HEK293 (cell line): ENCODE results near the gene NRN1L.

Experiments used
- CTCF ChIA-PET: fragments of 350-600 bp; formaldehyde crosslinking; extraction: SDS; loops from one replicate; lab custom pipeline; 2021; ENCODE audit warnings: antibody characterized with exemption; lab: Yijun Ruan, JAX
- POLR2A ChIA-PET: fragments of 300-600 bp; formaldehyde crosslinking; extraction: SDS; loops from one replicate; lab custom pipeline; 2020; ENCODE audit warnings: antibody characterized with exemption, inconsistent platforms; lab: Yijun Ruan, JAX
- H3K27ac ChIP-seq: fragments of 200-500 bp; sonication (Bioruptor generic); 2 replicates; pipeline ENCODE4 v1.5.1; 2014; ENCODE audit warnings: low read depth, low read length, control low read depth, inconsistent platforms; ENCODE audit errors: extremely low read depth
- H3K36me3 ChIP-seq, 2 experiments: fragments of 200-500 bp in 1 of 2; sonication (Bioruptor generic) in 1 of 2; 1 replicate in 1 of 2; 2 replicates in 1 of 2; pipeline ENCODE4 v1.5.1; 2014 to 2017; ENCODE audit warnings: inconsistent platforms in 2 of 2, low read length in 2 of 2; ENCODE audit not compliant: control insufficient read depth in 2 of 2, insufficient read depth in 1 of 2
- H3K4me1 ChIP-seq: fragments of 200-500 bp; sonication (Bioruptor generic); 2 replicates; pipeline ENCODE4 v1.5.1; 2014; ENCODE audit warnings: mild to moderate bottlenecking, low read length, inconsistent platforms; ENCODE audit not compliant: control insufficient read depth, insufficient read depth
- H3K4me3 ChIP-seq: 2 replicates; pipeline ENCODE4 v1.5.1; 2011; ENCODE audit warnings: low read depth, mild to moderate bottlenecking, control low read depth, low read length, moderate library complexity
- H3K9me3 ChIP-seq: fragments of 200-500 bp; sonication (Bioruptor generic); 2 replicates; pipeline ENCODE4 v1.5.1; 2014; ENCODE audit warnings: low read depth, low read length, inconsistent platforms; ENCODE audit not compliant: control insufficient read depth, insufficient read depth
- EGR2 ChIP-seq: fragments of 450-650 bp; formaldehyde crosslinking; IDR thresholded peaks from 2 replicates; pipeline ENCODE4 v1.5.1; 2016; ENCODE audit warnings: low read depth, missing biosample characterization, missing genetic modification characterization
- KLF1 ChIP-seq: fragments of 450-650 bp; formaldehyde crosslinking; IDR thresholded peaks from 2 replicates; pipeline ENCODE4 v1.5.1; 2016; ENCODE audit warnings: missing biosample characterization, missing genetic modification characterization
- RBAK ChIP-seq: fragments of 450-650 bp; formaldehyde crosslinking; IDR thresholded peaks from 2 replicates; pipeline ENCODE4 v1.5.1; 2016; ENCODE audit warnings: missing biosample characterization, missing genetic modification characterization
- SETDB1 ChIP-seq: IDR thresholded peaks from one replicate; pipeline ENCODE4 v1.6.1; 2017; ENCODE audit warnings: mild to moderate bottlenecking, low read length, moderate library complexity, mixed read lengths; ENCODE audit not compliant: insufficient read length
- SP3 ChIP-seq: fragments of 450-650 bp; formaldehyde crosslinking; IDR thresholded peaks from 2 replicates; pipeline ENCODE4 v1.5.1; 2016; ENCODE audit warnings: missing biosample characterization, missing genetic modification characterization
- ZBTB8A ChIP-seq: fragments of 450-650 bp; formaldehyde crosslinking; IDR thresholded peaks from 2 replicates; pipeline ENCODE4 v1.5.1; 2016; ENCODE audit warnings: missing biosample characterization, missing genetic modification characterization
- ZFHX2 ChIP-seq: fragments of 450-650 bp; formaldehyde crosslinking; conservative IDR thresholded peaks from 2 replicates; pipeline ENCODE4 v1.5.1; 2016; ENCODE audit warnings: missing biosample characterization, missing genetic modification characterization
- ZNF157 ChIP-seq: fragments of 450-650 bp; formaldehyde crosslinking; IDR thresholded peaks from 2 replicates; pipeline ENCODE4 v1.5.1; 2016; ENCODE audit warnings: missing biosample characterization, missing genetic modification characterization
- ZNF280C ChIP-seq: fragments of 450-650 bp; formaldehyde crosslinking; IDR thresholded peaks from 2 replicates; pipeline ENCODE4 v1.5.1; 2016; ENCODE audit warnings: missing biosample characterization, missing genetic modification characterization
- ZNF280D ChIP-seq: fragments of 450-650 bp; formaldehyde crosslinking; IDR thresholded peaks from 2 replicates; pipeline ENCODE4 v1.5.1; 2016; ENCODE audit warnings: missing biosample characterization, missing genetic modification characterization
- ZNF292 ChIP-seq: fragments of 450-650 bp; formaldehyde crosslinking; IDR thresholded peaks from 2 replicates; pipeline ENCODE4 v1.5.1; 2016; ENCODE audit warnings: low read depth, missing biosample characterization, missing genetic modification characterization, borderline replicate concordance
- ZNF341 ChIP-seq: fragments of 450-650 bp; formaldehyde crosslinking; IDR thresholded peaks from 2 replicates; pipeline ENCODE4; 2016; ENCODE audit warnings: low read depth, missing biosample characterization, missing genetic modification characterization
- ZNF426 ChIP-seq: fragments of 450-650 bp; formaldehyde crosslinking; IDR thresholded peaks from 2 replicates; pipeline ENCODE4 v1.5.1; 2017; ENCODE audit warnings: missing biosample characterization, missing genetic modification characterization, mild to moderate bottlenecking, inconsistent platforms, moderate library complexity
- ZNF48 ChIP-seq: fragments of 450-650 bp; formaldehyde crosslinking; IDR thresholded peaks from 2 replicates; pipeline ENCODE4 v1.5.1; 2016; ENCODE audit warnings: missing biosample characterization, missing genetic modification characterization
- ZNF660 ChIP-seq: fragments of 450-650 bp; IDR thresholded peaks from 2 replicates; pipeline ENCODE4 v1.5.1; 2018; ENCODE audit warnings: missing biosample characterization, mild to moderate bottlenecking, missing genetic modification characterization
- TF ChIP-seq, protein P1 (sequence below): fragments of 450-650 bp; formaldehyde crosslinking; IDR thresholded peaks from 2 replicates; pipeline ENCODE4 v1.5.1; 2017; ENCODE audit warnings: missing biosample characterization, mild to moderate bottlenecking, missing genetic modification characterization, moderate library complexity

NRN1L gene

DNA sequence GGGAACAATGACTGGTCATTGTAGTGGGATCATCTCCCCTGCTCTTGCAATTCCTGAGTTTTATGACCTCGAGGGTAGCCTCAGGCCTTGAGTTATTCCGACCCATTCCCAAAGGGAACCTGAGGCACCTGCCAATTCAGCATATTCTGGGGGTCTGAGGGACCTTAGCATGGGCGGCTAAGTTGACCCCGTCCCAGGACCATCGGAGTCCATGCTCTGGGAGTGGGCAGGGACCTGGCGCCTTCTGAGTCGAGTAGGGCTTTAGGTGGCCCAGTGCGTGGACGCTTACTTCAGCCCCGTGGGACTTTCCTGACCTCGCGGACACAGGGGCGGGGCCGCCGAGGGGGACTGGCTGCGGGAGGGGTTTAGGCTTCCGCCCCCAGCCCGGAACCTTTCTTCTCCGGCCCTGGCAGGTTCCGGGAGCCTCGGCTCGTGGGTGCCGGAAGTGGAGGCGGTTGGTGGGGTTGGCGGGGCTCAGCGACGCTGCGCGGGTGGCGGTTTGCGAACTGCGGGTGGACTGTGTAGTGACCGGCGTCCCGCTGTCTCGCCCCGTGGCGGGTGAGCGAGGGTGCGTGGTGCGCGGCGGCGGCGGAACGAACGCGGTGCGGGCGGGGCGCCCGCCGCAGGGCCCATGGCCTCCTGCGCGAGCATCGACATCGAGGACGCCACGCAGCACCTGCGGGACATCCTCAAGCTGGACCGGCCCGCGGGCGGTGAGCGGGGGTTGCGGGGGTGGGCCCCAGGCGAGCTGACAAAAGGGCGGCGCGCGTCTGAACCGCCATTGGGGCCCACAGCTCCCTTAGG lies 11.9 kb upstream of the NRN1L start, which contains the start of gene EDC4 (continued):
- TF ChIP-seq ZNF660 (tag by site-specific recombination) = peak; percentile 98
- TF ChIP-seq ZNF48 (tag by site-specific recombination) = no peak
- no peak for TF ChIP-seq ZNF426 (tag by site-specific recombination)
- no peak for TF ChIP-seq ZNF280C (tag by site-specific recombination)
- TF ChIP-seq SP3 (tag by site-specific recombination) = peak; percentile 86
- no peak for TF ChIP-seq ZNF292 (tag by site-specific recombination)
- no peak for TF ChIP-seq RBAK (tag by site-specific recombination)
- no peak for TF ChIP-seq ZNF157 (tag by site-specific recombination)

- no peaks in the 10 kb centered on the region for H3K4me1 ChIP-seq
- peaks cover 5 to 78% of the 10 kb centered on the region in 2 experiments for H3K36me3 ChIP-seq
- H3K4me3 ChIP-seq = peak overlapping the region; percentile 79
- ChIA-PET CTCF (interaction anchor here (0.6 to 1.9 kb wide), 6 partner anchors 10 to 64 kb away, joined by 3 to 13 read pairs (median 4); partner anchors contain the start of gene NRN1L), POLR2A (interaction anchor here (0.6 to 1.7 kb wide), 12 partner anchors 11 to 312 kb away, joined by 3 to 8 read pairs (median 4); partner anchors contain the start of genes CTCF, GFOD2, NRN1L and NUTF2)
- peak overlapping the region; percentile 63; the same call in 1 of the 2 replicates for H3K27ac ChIP-seq
- peak; percentile 69; the same call in 1 of the 2 replicates for TF ChIP-seq EGR2
- peak; percentile 79 for TF ChIP-seq KLF1 (tag by site-specific recombination)
- peak; percentile 68; the same call in 1 of the 2 replicates for TF ChIP-seq ZBTB8A (tag by site-specific recombination)
- no peak for TF ChIP-seq SETDB1
- peak; percentile 71 for TF ChIP-seq ZFHX2 (tag by site-specific recombination)
- peak; percentile 23; the same call in 1 of the 2 replicates for TF ChIP-seq ZNF341 (tag by site-specific recombination)
- no peaks in the 10 kb centered on the region for H3K9me3 ChIP-seq
Measured at GRCh38 chr16:67873435-67874370, 11.0 kb upstream of the NRN1L start.

GRCh38 chr16:67874372-67874771 lies 10.3 kb upstream of the NRN1L start:
- Histone ChIP-seq H3K9me3 (no peaks in the 10 kb centered on the region), H3K4me1 (no peaks in the 10 kb centered on the region), H3K36me3 (peaks cover 0 to 78% of the 10 kb centered on the region in 2 experiments), H3K27ac (no peak overlapping the region; the same call in 1 of the 2 replicates), H3K4me3 (peak overlapping the region; percentile 79)
- ChIA-PET CTCF (interaction anchor here (0.6 to 1.9 kb wide), 4 partner anchors 9 to 202 kb away, joined by 4 to 13 read pairs (median 8); partner anchors contain the start of gene NRN1L), POLR2A (interaction anchor here (1.7 kb wide), 2 partner anchors 10 to 28 kb away, joined by 4 to 6 read pairs; partner anchors contain the start of genes NRN1L and NUTF2)
- TF ChIP-seq ZNF280D (tag by site-specific recombination) = no peak
- TF ChIP-seq, protein P1, sequence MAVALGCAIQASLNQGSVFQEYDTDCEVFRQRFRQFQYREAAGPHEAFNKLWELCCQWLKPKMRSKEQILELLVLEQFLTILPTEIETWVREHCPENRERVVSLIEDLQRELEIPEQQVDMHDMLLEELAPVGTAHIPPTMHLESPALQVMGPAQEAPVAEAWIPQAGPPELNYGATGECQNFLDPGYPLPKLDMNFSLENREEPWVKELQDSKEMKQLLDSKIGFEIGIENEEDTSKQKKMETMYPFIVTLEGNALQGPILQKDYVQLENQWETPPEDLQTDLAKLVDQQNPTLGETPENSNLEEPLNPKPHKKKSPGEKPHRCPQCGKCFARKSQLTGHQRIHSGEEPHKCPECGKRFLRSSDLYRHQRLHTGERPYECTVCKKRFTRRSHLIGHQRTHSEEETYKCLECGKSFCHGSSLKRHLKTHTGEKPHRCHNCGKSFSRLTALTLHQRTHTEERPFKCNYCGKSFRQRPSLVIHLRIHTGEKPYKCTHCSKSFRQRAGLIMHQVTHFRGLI (tag by site-specific recombination) = peak; percentile 93
